Retinal pigment epithelial cell (primary cell): Measurements from ENCODE around the gene UMAD1.
"Not testable (repeated sequence)": the region's sequence is repeated elsewhere in the genome, so short reads cannot be mapped to it uniquely, and the experiment has no call there.

Experiments used
- DNase-seq: peaks from one replicate; pipeline ENCODE4 v3.0.0-alpha.2; 2010; ENCODE audit warnings: low read depth
- H3K4me3 ChIP-seq: 2 replicates; pipeline ENCODE4 v1.5.1; 2011; ENCODE audit warnings: mild to moderate bottlenecking, low read length, control low read depth, moderate library complexity
- TF ChIP-seq, protein P1 (sequence below): conservative IDR thresholded peaks from 2 replicates; pipeline ENCODE4 v1.5.1; 2011; ENCODE audit warnings: low read depth, low read length, control low read depth, inconsistent platforms

Gene UMAD1

GRCh38 chr7:7821517-7821916 is 181.0 kb downstream of the UMAD1 start:
- TF ChIP-seq, protein P1, sequence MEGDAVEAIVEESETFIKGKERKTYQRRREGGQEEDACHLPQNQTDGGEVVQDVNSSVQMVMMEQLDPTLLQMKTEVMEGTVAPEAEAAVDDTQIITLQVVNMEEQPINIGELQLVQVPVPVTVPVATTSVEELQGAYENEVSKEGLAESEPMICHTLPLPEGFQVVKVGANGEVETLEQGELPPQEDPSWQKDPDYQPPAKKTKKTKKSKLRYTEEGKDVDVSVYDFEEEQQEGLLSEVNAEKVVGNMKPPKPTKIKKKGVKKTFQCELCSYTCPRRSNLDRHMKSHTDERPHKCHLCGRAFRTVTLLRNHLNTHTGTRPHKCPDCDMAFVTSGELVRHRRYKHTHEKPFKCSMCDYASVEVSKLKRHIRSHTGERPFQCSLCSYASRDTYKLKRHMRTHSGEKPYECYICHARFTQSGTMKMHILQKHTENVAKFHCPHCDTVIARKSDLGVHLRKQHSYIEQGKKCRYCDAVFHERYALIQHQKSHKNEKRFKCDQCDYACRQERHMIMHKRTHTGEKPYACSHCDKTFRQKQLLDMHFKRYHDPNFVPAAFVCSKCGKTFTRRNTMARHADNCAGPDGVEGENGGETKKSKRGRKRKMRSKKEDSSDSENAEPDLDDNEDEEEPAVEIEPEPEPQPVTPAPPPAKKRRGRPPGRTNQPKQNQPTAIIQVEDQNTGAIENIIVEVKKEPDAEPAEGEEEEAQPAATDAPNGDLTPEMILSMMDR, result no peak
- no peak for DNase-seq
- H3K4me3 ChIP-seq, result no peak overlapping the region

GRCh38 chr7:7825294-7825693 is 184.7 kb downstream of the UMAD1 start:
- H3K4me3 ChIP-seq, DNase-seq: not testable (repeated sequence)

DNA sequence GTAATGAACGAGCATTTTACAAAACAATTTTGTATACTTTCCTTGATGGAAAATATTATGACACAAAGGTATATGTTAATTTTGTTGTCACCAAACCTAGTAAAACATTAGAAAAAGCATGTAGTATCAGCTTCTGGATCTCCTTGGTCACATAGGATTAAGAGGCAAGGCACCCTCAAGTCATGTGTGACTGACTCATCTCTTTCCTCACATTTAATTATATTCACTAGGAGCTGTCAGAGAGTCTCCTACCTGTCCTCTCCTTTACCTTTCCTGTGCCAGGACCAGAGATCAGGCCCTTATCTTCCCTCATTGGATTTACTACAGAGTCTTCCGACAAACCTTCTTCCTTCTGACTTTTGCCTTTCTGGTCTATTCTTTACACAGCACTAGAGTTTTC is 189.1 kb downstream of the UMAD1 start:
- TF ChIP-seq, protein P1, result no peak
- no peak overlapping the region for H3K4me3 ChIP-seq
- DNase-seq, result peak; percentile 19

- TF ChIP-seq, protein P1, result no peak
- H3K4me3 ChIP-seq, result no peak overlapping the region
- peak; percentile 17 for DNase-seq
Observed at GRCh38 chr7:7830122-7830878, 189.7 kb downstream of the UMAD1 start.

- no peak for DNase-seq
- TF ChIP-seq, protein P1, result no peak
Observed at GRCh38 chr7:7832518-7832917, 192.0 kb downstream of the UMAD1 start.

DNA sequence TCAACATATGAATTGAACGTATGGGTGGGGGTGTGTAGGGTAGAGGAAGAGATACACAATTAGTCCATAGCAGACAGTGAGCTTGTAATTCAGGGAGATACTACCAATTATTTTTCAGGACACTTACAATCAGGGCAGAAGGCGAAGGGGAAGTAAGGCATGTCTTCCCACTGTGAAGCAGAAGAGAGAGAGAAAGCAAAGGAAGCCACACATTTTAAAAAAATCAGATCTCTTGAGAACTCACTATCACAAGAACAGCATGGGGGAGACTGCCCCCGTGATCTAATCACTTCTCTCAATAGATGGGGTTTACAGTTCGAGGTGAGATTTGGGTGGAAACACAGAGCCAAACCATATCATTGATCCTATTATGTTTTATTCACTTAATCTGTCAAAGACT is 194.2 kb downstream of the UMAD1 start:
- TF ChIP-seq, protein P1, result no peak
- DNase-seq, result no peak
- no peak overlapping the region for H3K4me3 ChIP-seq

More at GRCh38 chr7:7832518-7832917, 192.0 kb downstream of the UMAD1 start:
- no peak overlapping the region for H3K4me3 ChIP-seq

DNA sequence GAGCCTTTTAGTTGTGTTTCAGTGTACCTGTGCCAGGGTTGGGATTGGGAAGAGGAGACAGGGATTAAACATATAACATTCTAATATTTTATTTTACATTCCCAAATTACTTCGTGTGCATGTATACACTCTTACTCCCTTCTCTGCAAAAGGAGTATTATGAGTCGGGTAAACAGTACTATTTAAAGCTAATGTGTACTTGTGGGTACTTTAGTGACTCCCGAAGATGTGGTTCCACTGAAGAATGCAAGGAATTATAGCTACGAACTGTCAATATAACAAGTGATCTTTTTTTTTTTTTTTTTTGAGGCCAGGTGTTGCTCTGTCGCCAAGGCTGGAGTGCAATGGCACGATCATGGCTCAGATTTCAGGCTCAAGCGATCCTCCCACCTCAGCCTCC is 200.5 kb downstream of the UMAD1 start:
- no peak for DNase-seq
- H3K4me3 ChIP-seq, result no peak overlapping the region
- TF ChIP-seq, protein P1, result no peak
